ENCODE results near the gene DNM3. TPM values are rescaled to one million over a fixed set of nuclear protein-coding genes. Genes with fewer than 3 reads are reported as not detected.

Gene DNM3
- polyA plus RNA-seq, 3 donors = 0.15 TPM; not detected in 2

DNA sequence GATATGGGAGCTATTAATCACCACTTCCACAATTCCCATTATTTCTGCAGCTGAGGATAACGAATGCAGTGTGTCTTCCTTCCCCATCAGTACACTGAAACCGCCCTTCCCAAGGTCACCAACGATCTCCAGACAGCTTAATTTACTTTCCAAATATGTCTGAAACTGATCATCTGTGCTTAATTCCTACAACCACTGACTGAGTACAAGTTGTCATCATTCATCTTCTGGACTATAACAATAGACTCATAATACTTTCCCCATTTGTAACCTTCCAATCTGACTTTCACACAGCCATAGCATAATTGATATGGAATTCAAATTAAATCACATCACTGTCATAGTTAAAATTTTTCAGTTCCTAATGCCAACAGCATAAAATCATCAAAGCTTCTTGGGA is 17.4 kb downstream of the DNM3 start:
- H3K4me3 Mint-ChIP-seq = no peak overlapping the region
- WGBS (ENCODE audit: insufficient coverage) = 83% methylated on average over 1 of the region's 3 CpGs
- H3K4me1 Mint-ChIP-seq = no peaks in the 10 kb centered on the region

GRCh38 chr1:171860696-171861095 is 19.4 kb downstream of the DNM3 start:
- no peaks in the 10 kb centered on the region for H3K9me3 ChIP-seq (replicated peaks in 1 of 2; ENCODE audit: control insufficient read depth in 1 of 2, insufficient read depth in 1 of 2, low read length in 2 of 2)
- H3K36me3 ChIP-seq (replicated peaks in 1 of 2; ENCODE audit: control insufficient read depth in 1 of 2, insufficient read depth in 2 of 2, low read length in 2 of 2) = no peaks in the 10 kb centered on the region
- H3K4me2 ChIP-seq (replicated peaks; ENCODE audit: extremely low read depth, low read length, poor library complexity, severe bottlenecking) = no peak overlapping the region
- no peak for DNase-seq
- no peaks in the 10 kb centered on the region for H4K20me1 ChIP-seq (ENCODE audit: insufficient read depth, low read length)
- no peak overlapping the region for H3K4me3 ChIP-seq (replicated peaks in 1 of 3; ENCODE audit: low read depth in 2 of 3, low read length in 3 of 3)
- intact Hi-C loops (cut with micrococcal nuclease) = no loop called here
- no peak overlapping the region for H3K9ac ChIP-seq (ENCODE audit: insufficient read depth, low read length, poor library complexity, severe bottlenecking)
- WGBS (ENCODE audit: insufficient coverage) = 67% methylated on average over 1 of the region's 1 CpG
- Mint-ChIP-seq H3K9me3 (peaks cover 0 to 5% (median 3%) of the 10 kb centered on the region in 7 donors), H3K27ac (no peak overlapping the region), H3K4me3 (no peak overlapping the region), H3K36me3 (no peaks in the 10 kb centered on the region), H3K4me1 (no peaks in the 10 kb centered on the region), H3K27me3 (ENCODE audit: low read depth in 3 of 3) (peaks cover 0 to 4% (median 2%) of the 10 kb centered on the region in 3 donors)
- no peaks in the 10 kb centered on the region for H3K79me2 ChIP-seq (ENCODE audit: insufficient read depth, low read length)
- H3K27me3 ChIP-seq (ENCODE audit: control insufficient read depth in 2 of 2, insufficient read depth in 2 of 2, low read length in 2 of 2) = no peaks in the 10 kb centered on the region
- TF ChIP-seq, protein P1, sequence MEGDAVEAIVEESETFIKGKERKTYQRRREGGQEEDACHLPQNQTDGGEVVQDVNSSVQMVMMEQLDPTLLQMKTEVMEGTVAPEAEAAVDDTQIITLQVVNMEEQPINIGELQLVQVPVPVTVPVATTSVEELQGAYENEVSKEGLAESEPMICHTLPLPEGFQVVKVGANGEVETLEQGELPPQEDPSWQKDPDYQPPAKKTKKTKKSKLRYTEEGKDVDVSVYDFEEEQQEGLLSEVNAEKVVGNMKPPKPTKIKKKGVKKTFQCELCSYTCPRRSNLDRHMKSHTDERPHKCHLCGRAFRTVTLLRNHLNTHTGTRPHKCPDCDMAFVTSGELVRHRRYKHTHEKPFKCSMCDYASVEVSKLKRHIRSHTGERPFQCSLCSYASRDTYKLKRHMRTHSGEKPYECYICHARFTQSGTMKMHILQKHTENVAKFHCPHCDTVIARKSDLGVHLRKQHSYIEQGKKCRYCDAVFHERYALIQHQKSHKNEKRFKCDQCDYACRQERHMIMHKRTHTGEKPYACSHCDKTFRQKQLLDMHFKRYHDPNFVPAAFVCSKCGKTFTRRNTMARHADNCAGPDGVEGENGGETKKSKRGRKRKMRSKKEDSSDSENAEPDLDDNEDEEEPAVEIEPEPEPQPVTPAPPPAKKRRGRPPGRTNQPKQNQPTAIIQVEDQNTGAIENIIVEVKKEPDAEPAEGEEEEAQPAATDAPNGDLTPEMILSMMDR (IDR thresholded peaks at IDR 0.05) = no peak
- no peak overlapping the region for H3K27ac ChIP-seq (ENCODE audit: low read depth in 1 of 2, low read length in 2 of 2)
- no peak overlapping the region for H2AFZ ChIP-seq (ENCODE audit: insufficient read depth, low read depth, low read length, poor library complexity, severe bottlenecking)
- H3K4me1 ChIP-seq (ENCODE audit: control insufficient read depth in 1 of 2, insufficient read depth in 2 of 2, low read length in 2 of 2) = no peaks in the 10 kb centered on the region

More for the DNA sequence above, 17.4 kb downstream of the DNM3 start:
- DNase-seq = no peak
- Histone ChIP-seq H3K9ac (ENCODE audit: insufficient read depth, low read length, poor library complexity, severe bottlenecking) (no peak overlapping the region), H3K79me2 (ENCODE audit: insufficient read depth, low read length) (no peaks in the 10 kb centered on the region), H3K4me3 (replicated peaks in 1 of 3; ENCODE audit: low read depth in 2 of 3, low read length in 3 of 3) (no peak overlapping the region), H2AFZ (ENCODE audit: insufficient read depth, low read depth, low read length, poor library complexity, severe bottlenecking) (no peak overlapping the region), H4K20me1 (ENCODE audit: insufficient read depth, low read length) (no peaks in the 10 kb centered on the region), H3K9me3 (replicated peaks in 1 of 2; ENCODE audit: control insufficient read depth in 1 of 2, insufficient read depth in 1 of 2, low read length in 2 of 2) (no peaks in the 10 kb centered on the region), H3K27ac (ENCODE audit: low read depth in 1 of 2, low read length in 2 of 2) (no peak overlapping the region), H3K4me2 (replicated peaks; ENCODE audit: extremely low read depth, low read length, poor library complexity, severe bottlenecking) (no peak overlapping the region), H3K4me1 (ENCODE audit: control insufficient read depth in 1 of 2, insufficient read depth in 2 of 2, low read length in 2 of 2) (no peaks in the 10 kb centered on the region), H3K27me3 (ENCODE audit: control insufficient read depth in 2 of 2, insufficient read depth in 2 of 2, low read length in 2 of 2) (no peaks in the 10 kb centered on the region), H3K36me3 (replicated peaks in 1 of 2; ENCODE audit: control insufficient read depth in 1 of 2, insufficient read depth in 2 of 2, low read length in 2 of 2) (no peaks in the 10 kb centered on the region)
- H3K27me3 Mint-ChIP-seq (ENCODE audit: low read depth in 3 of 3) = peaks cover 0 to 4% (median 2%) of the 10 kb centered on the region in 3 donors
- H3K9me3 Mint-ChIP-seq = peaks cover 0 to 5% (median 3%) of the 10 kb centered on the region in 7 donors
- intact Hi-C loops (cut with micrococcal nuclease) = no loop called here
- no peaks in the 10 kb centered on the region for H3K36me3 Mint-ChIP-seq
- TF ChIP-seq, protein P1 (IDR thresholded peaks at IDR 0.05) = no peak
- no peak overlapping the region for H3K27ac Mint-ChIP-seq
